B cell (primary cell): ENCODE results near the gene ZSWIM3.

Experiments
- EZH2 ChIP-seq: IDR thresholded peaks from 2 replicates; pipeline ENCODE4 v1.6.1; 2012; ENCODE audit warnings: borderline replicate concordance, low read depth, mild to moderate bottlenecking, moderate library complexity, low read length; ENCODE audit not compliant: insufficient read depth, poor library complexity, severe bottlenecking
- TF ChIP-seq, protein P1 (sequence below): fragments of 200-600 bp; IDR thresholded peaks from one replicate; pipeline ENCODE4 v1.8.0; 2022; ENCODE audit warnings: antibody characterized with exemption, mild to moderate bottlenecking

GRCh38 chr20:45927071-45927878, 69.9 kb downstream of the ZSWIM3 start:
- TF ChIP-seq EZH2, result no peak
- TF ChIP-seq, protein P1, sequence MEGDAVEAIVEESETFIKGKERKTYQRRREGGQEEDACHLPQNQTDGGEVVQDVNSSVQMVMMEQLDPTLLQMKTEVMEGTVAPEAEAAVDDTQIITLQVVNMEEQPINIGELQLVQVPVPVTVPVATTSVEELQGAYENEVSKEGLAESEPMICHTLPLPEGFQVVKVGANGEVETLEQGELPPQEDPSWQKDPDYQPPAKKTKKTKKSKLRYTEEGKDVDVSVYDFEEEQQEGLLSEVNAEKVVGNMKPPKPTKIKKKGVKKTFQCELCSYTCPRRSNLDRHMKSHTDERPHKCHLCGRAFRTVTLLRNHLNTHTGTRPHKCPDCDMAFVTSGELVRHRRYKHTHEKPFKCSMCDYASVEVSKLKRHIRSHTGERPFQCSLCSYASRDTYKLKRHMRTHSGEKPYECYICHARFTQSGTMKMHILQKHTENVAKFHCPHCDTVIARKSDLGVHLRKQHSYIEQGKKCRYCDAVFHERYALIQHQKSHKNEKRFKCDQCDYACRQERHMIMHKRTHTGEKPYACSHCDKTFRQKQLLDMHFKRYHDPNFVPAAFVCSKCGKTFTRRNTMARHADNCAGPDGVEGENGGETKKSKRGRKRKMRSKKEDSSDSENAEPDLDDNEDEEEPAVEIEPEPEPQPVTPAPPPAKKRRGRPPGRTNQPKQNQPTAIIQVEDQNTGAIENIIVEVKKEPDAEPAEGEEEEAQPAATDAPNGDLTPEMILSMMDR, result no peak
